Lung (tissue), 16 donors: ENCODE data around the gene SEMA5B. TPM values are rescaled to one million over a fixed set of nuclear protein-coding genes. Genes with fewer than 3 reads are reported as not detected.

Experiments
- ATAC-seq: fragments of 200-7000 bp; cut with Tn5 transposase; one replicate; pipeline ENCODE4 v1.9.1; 2020; ENCODE audit warnings: moderate number of reproducible peaks; ENCODE audit not compliant: insufficient read depth, low FRiP score
- DNase-seq, 3 donors: peaks; one replicate each; pipeline ENCODE4 v3.0.0-alpha.2; 2013 to 2017
- H3K27ac ChIP-seq, 2 donors: one replicate each; pipeline ENCODE4 v1.5.1; 2013; ENCODE audit warnings: mild to moderate bottlenecking in 2 of 2, moderate library complexity in 2 of 2, control low read depth in 1 of 2, inconsistent platforms in 1 of 2, low read depth in 1 of 2, low read length in 1 of 2
- H3K27me3 ChIP-seq, 3 donors: one replicate each; pipeline ENCODE4 v1.5.1; 2013; ENCODE audit warnings: low read length in 2 of 3; ENCODE audit not compliant: control insufficient read depth in 3 of 3, insufficient read depth in 3 of 3
- H3K36me3 ChIP-seq, 4 donors: one replicate each; pipeline ENCODE4 v1.5.1; 2013; ENCODE audit warnings: low read length in 4 of 4, mild to moderate bottlenecking in 1 of 4, moderate library complexity in 1 of 4; ENCODE audit not compliant: control insufficient read depth in 4 of 4, insufficient read depth in 4 of 4
- H3K4me1 ChIP-seq, 5 donors: one replicate each; pipeline ENCODE4 v1.5.1; 2013; ENCODE audit warnings: low read length in 5 of 5, mild to moderate bottlenecking in 2 of 5, moderate library complexity in 1 of 5; ENCODE audit not compliant: control insufficient read depth in 5 of 5, insufficient read depth in 5 of 5
- H3K4me3 ChIP-seq: one replicate; pipeline ENCODE4 v1.5.1; 2013; ENCODE audit warnings: mild to moderate bottlenecking, control low read depth, moderate library complexity
- H3K9ac ChIP-seq, 2 donors: one replicate each; pipeline ENCODE4 v1.5.1; 2013; ENCODE audit warnings: low read length in 2 of 2, control low read depth in 1 of 2; ENCODE audit not compliant: insufficient read depth in 1 of 2
- H3K9me3 ChIP-seq, 4 donors: one replicate each; pipeline ENCODE4 v1.5.1; 2013; ENCODE audit warnings: low read length in 3 of 4, mild to moderate bottlenecking in 1 of 4, moderate library complexity in 1 of 4; ENCODE audit not compliant: control insufficient read depth in 4 of 4, insufficient read depth in 3 of 4
- WGBS, 2 donors: extraction: QIAGEN DNeasy Blood & Tissue Kit; methylation state at CpG; one replicate each; pipeline ENCODE4 v1.1.7; 2013; 5-methylcytosine and 5-hydroxymethylcytosine counted together
- long read RNA-seq, 5 donors: transcript quantifications; one replicate each; lab custom pipeline, GENCODE V29; 2026
- polyA plus RNA-seq, 2 donors: library from polyadenylated mRNA; stranded (reverse); fragments of 200-250 nt; gene quantifications; one replicate each; pipeline ENCODE4 v1.2.1, GENCODE V29; 2013
- total RNA-seq, 2 donors: library from RNA; depleted of rRNA in 1 of 2; stranded (reverse); fragments of >200 nt in 1 of 2; gene quantifications; one replicate each; pipeline ENCODE4 v1.2.1, GENCODE V29; 2014 to 2021
- TF ChIP-seq, protein P1 (sequence below): IDR thresholded peaks from 2 replicates; pipeline ENCODE4 v1.5.1; 2012; ENCODE audit warnings: mild to moderate bottlenecking; ENCODE audit errors: control extremely low read depth, extremely low read depth
- donor health status: control.
- donor health status: control.
- donor health status: Bipolar disorder and iron deficiency.
- donor health status: healthy.
- donor health status: DM: yes; HTN: yes; CAD: no.

The SEMA5B gene
- total RNA-seq = 1 to 10 TPM in 1 of 2 donors, under 1 TPM in 1; 0.31 to 2.2 TPM
- under 1 TPM; 0.30 to 0.65 TPM for polyA plus RNA-seq
- long read RNA-seq, donor 1, partial matches to known transcripts = 6 of 6 reads
- long read RNA-seq, donor 1, other reads (novel, unspliced or antisense) = 0 of 6 reads
- long read RNA-seq, donor 2 = 0 reads
- long read RNA-seq, donor 3 = 0 reads
- long read RNA-seq, donor 4 = 0 reads
- long read RNA-seq, donor 5 = 0 reads

DNA sequence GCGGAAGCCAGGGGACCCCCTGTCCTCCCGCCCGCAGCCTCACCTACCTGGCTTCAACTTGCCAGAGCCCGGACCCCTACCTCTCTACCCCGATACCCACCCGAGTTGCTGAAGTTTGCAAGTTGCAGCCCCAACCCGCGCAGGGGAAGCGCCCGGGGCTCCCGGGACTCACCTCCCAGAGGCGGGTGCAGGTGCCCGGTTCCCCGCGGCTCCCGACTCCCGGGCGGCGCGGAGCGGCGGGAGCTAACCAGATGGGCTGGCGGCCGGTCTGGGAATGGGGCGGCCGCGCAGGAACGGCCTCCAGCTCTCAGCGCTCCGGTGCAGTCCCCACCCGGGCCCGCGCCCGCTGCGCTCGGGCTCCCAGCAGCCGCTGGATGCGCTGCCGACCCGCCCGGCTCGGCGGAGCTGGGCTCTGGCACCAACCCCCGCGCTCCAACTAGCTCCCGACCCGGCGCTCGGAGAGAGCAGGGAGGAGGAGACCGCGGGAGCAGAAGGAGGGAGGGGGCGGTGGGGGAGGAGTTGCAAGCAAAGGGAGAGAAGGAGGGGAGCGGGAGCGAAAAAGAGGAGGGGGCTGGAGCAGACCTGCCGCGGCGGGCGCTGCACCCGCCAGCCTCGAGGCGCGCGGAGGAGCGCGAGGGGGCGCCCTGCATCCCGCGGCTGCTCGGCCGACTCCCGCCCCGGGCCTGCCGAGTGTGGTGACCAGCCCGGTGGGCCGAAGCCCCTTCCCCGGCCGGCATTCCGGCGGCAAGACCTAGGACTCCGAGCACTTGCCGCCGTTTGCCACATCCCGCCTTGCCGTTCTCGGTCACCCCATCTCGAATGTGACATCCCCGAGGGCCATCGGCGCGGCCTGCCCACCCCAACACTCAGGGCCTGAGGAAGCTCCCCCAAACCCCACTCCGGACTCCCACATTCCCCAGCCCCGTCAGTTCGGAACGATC, at the start of gene SEMA5B:
Gene SEMA5B, minus strand, starts transcription at position 472 of the 941 bp plus-strand sequence. CDS start 66,500 bp downstream, outside the sequence.
- 0 to 1% methylated on average over 87 to 94 of the region's 94 CpGs for WGBS, 2 donors
- Histone ChIP-seq H3K4me3 (peak within 1 kb of the TSS; percentile 43), H3K36me3 (no peaks in the 10 kb centered on the region), H3K27ac (no peak within 1 kb of the TSS), H3K27me3 (peaks cover 0 to 54% (median 54%) of the 10 kb centered on the region in 3 donors), H3K9ac (peak within 1 kb of the TSS in 1 of 2 donors; percentile 65), H3K9me3 (peaks cover 0 to 1% (median 0%) of the 10 kb centered on the region in 4 donors), H3K4me1 (peaks cover 0 to 18% (median 2%) of the 10 kb centered on the region in 5 donors)
- TF ChIP-seq, protein P1, sequence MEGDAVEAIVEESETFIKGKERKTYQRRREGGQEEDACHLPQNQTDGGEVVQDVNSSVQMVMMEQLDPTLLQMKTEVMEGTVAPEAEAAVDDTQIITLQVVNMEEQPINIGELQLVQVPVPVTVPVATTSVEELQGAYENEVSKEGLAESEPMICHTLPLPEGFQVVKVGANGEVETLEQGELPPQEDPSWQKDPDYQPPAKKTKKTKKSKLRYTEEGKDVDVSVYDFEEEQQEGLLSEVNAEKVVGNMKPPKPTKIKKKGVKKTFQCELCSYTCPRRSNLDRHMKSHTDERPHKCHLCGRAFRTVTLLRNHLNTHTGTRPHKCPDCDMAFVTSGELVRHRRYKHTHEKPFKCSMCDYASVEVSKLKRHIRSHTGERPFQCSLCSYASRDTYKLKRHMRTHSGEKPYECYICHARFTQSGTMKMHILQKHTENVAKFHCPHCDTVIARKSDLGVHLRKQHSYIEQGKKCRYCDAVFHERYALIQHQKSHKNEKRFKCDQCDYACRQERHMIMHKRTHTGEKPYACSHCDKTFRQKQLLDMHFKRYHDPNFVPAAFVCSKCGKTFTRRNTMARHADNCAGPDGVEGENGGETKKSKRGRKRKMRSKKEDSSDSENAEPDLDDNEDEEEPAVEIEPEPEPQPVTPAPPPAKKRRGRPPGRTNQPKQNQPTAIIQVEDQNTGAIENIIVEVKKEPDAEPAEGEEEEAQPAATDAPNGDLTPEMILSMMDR = peak; percentile 12
- DNase-seq (peak; percentile 51 to 67 (median 56)), ATAC-seq (peak; percentile 42)

DNA sequence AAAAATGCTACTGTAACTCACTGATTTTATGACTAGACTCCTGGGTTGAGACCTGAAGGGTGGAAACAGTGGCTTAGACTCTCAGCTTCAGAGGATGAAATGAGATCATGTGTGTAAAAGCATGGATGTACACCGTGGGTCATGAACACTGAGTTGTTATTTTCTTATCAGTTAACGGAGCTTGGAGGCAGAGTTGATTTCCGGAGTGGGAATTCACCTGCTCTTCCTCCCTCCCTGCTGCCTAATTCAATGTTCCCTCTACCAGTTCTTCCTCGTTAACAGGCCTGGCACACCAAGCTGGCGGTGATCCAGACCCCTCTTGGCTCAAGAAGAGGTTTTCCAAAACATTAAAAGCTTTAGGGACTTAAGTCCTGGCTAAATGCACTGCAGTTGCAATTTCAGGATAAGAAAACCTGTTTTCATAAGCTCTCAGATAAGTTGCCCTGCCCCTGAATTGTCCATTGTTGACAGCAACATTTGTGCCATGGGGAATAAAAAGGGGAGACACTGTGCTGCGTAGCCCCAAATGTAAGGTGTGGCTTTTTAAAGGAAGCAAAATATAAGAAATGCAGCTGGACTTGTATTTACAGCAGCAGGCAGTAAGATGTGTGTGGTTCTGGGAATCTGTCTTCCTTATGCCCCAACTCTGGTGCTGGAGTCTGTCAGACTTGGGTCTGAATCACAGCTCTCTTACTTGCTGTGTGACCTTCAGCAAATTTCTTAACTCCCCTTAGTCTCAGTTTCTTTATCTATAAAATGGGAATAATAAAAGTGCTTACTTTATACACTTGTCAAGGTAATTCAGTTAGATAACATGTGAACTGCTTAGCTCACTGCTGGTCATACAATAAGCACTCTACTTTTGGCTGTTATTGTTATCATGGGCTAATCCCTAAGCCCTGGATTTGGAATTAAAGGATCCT, 49.2 kb upstream of the SEMA5B start:
- H3K4me1 ChIP-seq = peaks cover 3 to 23% (median 8%) of the 10 kb centered on the region in 5 donors
- no peaks in the 10 kb centered on the region for H3K9me3 ChIP-seq
- H3K36me3 ChIP-seq = no peaks in the 10 kb centered on the region
- no peak overlapping the region for H3K4me3 ChIP-seq
- TF ChIP-seq, protein P1 = no peak
- no peaks in the 10 kb centered on the region for H3K27me3 ChIP-seq
- H3K27ac ChIP-seq = peak overlapping the region in 1 of 2 donors; percentile 53
- peak; percentile 5 for ATAC-seq
- 21 to 28% methylated on average over 6 of the region's 6 CpGs for WGBS, 2 donors
- DNase-seq = peak in 1 of 3 donors; percentile 54
- no peak overlapping the region for H3K9ac ChIP-seq

DNA sequence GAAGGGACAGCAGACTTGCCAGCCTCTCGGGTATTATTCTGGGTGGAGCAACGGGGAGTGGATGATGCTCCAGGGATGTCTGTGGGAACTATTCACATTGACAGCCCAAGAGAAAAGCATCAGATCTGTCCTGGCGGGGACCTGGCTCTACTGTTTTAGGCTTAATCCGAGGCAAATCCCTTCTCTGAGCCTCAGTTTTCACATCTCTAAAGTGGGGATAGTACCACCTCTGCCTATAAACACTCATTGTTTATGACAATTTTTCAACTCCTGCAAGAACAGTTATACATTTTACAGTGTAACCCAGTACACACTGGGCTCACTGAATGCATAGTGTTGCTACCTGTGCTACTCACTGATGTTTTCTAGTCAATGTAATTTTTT, 48.5 kb upstream of the SEMA5B start:
- no peak for DNase-seq
- H3K36me3 ChIP-seq = no peaks in the 10 kb centered on the region
- no peak overlapping the region for H3K4me3 ChIP-seq
- peaks cover 0 to 20% (median 9%) of the 10 kb centered on the region in 5 donors for H3K4me1 ChIP-seq
- no peak for ATAC-seq
- H3K27me3 ChIP-seq = no peaks in the 10 kb centered on the region
- no peak overlapping the region for H3K27ac ChIP-seq
- H3K9me3 ChIP-seq = no peaks in the 10 kb centered on the region
- TF ChIP-seq, protein P1 = no peak
- no peak overlapping the region for H3K9ac ChIP-seq
- 86 to 92% methylated on average over 4 of the region's 4 CpGs for WGBS, 2 donors
